Inflammatory macrophage (primary cell): Measurements from ENCODE around the gene PCP2.

Experiments used
- DNase-seq, 2 donors: peaks; one replicate each; pipeline ENCODE4 v3.0.0-alpha.2; 2020 to 2022
- total RNA-seq, 18 experiments: gene quantifications; one replicate each; lab custom pipeline; 2026; ENCODE audit warnings: mixed read lengths in 6 of 18, inconsistent platforms in 2 of 18; lab: John Stamatoyannopoulos, UW

Gene PCP2
- 0 to 1.5 (median 0.43) reads per million in 18 experiments for total RNA-seq

GRCh38 chr19:7633698-7634097 lies at the start of gene PCP2:
Gene PCP2 (minus strand): TSS chr19:7633719. CDS start chr19:7633457, 262 bp downstream.
- no peak for DNase-seq

- no peak for DNase-seq
Observed at GRCh38 chr19:7682175-7682855, 48.8 kb upstream of the PCP2 start.

- DNase-seq, result peak; percentile 92
Observed at GRCh38 chr19:7681340-7682174, 48.0 kb upstream of the PCP2 start.

GRCh38 chr19:7680606-7681339 lies 47.3 kb upstream of the PCP2 start, which contains the start of gene TRAPPC5:
Gene TRAPPC5 (plus strand): TSS chr19:7680833. CDS start chr19:7682254, 1,421 bp downstream.
- peak; percentile 88 to 94 for DNase-seq

GRCh38 chr19:7679771-7680605 lies 46.5 kb upstream of the PCP2 start:
- no peak for DNase-seq

GRCh38 chr19:7678971-7679751 lies 45.6 kb upstream of the PCP2 start:
- DNase-seq, result peak; percentile 52 to 74

GRCh38 chr19:7677669-7678311 lies 44.3 kb upstream of the PCP2 start:
- peak; percentile 34 to 50 for DNase-seq

GRCh38 chr19:7676854-7677253 lies 43.3 kb upstream of the PCP2 start, which contains the start of gene MCEMP1:
Gene MCEMP1 (plus strand): TSS chr19:7677090. CDS start chr19:7677121, 31 bp downstream.
- peak; percentile 84 to 85 for DNase-seq

GRCh38 chr19:7676376-7676775 lies 42.9 kb upstream of the PCP2 start:
- peak; percentile 90 to 93 for DNase-seq

GRCh38 chr19:7674010-7675005 lies 40.8 kb upstream of the PCP2 start:
- DNase-seq, result peak; percentile 98 to 99

GRCh38 chr19:7672522-7672921 lies 39.0 kb upstream of the PCP2 start:
- DNase-seq, result no peak

GRCh38 chr19:7670790-7671189 lies 37.3 kb upstream of the PCP2 start:
- DNase-seq, result no peak

GRCh38 chr19:7670150-7670783 lies 36.7 kb upstream of the PCP2 start:
- peak; percentile 72 to 80 for DNase-seq

GRCh38 chr19:7669641-7670040 lies 36.1 kb upstream of the PCP2 start:
- no peak for DNase-seq

GRCh38 chr19:7668842-7669241 lies 35.3 kb upstream of the PCP2 start, which contains the start of gene RETN:
Gene RETN (plus strand): TSS chr19:7669049. CDS start chr19:7669327, 278 bp downstream.
- DNase-seq, result no peak

GRCh38 chr19:7665076-7665475 lies 31.6 kb upstream of the PCP2 start:
- DNase-seq, result no peak

- no peak for DNase-seq
Observed at GRCh38 chr19:7663706-7664105, 30.2 kb upstream of the PCP2 start.

- no peak for DNase-seq
Observed at GRCh38 chr19:7662657-7663056, 29.1 kb upstream of the PCP2 start.
